Erythroblast (primary cell): Measurements from ENCODE around the gene IGFBP5.

Source experiments
- GATA1 ChIP-seq: IDR thresholded peaks from 2 replicates; pipeline ENCODE4 v1.6.1; 2011; ENCODE audit warnings: low read depth, mild to moderate bottlenecking, control low read depth, low read length, moderate library complexity
- POLR2A ChIP-seq: IDR thresholded peaks from 2 replicates; pipeline ENCODE4 v1.6.1; 2011; ENCODE audit warnings: mild to moderate bottlenecking, low read length

DNA sequence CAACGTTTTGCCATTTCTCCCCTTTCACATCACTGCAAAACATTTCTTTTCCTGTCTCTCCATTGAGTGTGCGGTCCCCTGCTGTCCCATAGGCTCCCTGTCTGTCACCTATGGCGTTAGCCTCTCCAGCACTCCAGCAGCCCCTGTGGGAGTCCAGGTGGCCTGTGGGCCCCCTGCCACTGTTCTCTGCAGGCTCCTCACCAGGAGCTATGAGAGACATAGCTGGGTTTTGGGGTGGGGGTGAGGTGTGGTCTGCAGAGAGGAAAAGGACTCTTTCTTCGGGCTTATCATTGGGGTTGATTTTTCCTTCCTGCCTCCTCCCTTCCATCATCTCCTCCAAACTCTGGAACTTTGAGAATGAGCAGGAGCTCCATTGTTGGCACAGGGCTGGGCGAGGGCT, 36.1 kb upstream of the IGFBP5 start:
- TF ChIP-seq POLR2A (no peak), GATA1 (no peak)
